Mesenteric fat pad (tissue), 1 donor: ENCODE measurements around the gene EYA4. TPM values are rescaled to one million over a fixed set of nuclear protein-coding genes. Genes with fewer than 3 reads are reported as not detected.

ENCODE experiments used
- DNase-seq: peaks from one replicate; pipeline ENCODE4 v3.0.0-alpha.2; 2020; ENCODE audit warnings: low spot score
- total RNA-seq: library from RNA; stranded (reverse); fragmentation: NEBNext Ultra II Directional; extraction: Animal tissue kit (Norgen Biotek cat#: 25700); gene quantifications from one replicate; pipeline ENCODE4 v1.2.1, GENCODE V29; 2021
- donor health status: DM: yes; HTN: yes; CAD: no.

The EYA4 gene
- total RNA-seq, 1 donor from 2014 or later, result 1.0 TPM

- DNase-seq, result no peak
These were observed 328.1 kb downstream of the EYA4 start for GRCh38 chr6:133568970-133569889.

DNA sequence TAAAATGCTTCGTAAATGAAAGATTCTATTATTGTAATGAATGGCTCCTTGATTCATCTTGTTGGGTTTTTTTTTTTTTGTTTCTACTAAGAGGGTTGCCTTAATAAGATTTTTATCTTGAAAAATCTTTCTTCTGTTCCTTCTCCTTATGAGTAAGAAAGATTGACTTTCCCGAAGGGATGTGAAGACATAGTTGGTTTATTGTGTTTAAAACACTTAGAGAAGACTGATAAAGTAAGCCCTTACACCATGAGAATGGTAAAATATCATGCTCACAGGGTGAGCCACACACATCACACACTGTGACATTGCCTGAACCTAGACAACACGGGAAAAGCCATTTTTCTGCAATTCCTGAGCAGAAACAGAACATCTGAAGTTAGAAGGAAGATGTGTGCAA is 330.5 kb downstream of the EYA4 start:
- DNase-seq, result no peak

- DNase-seq, result no peak
These were observed 336.7 kb downstream of the EYA4 start for GRCh38 chr6:133577851-133578250.
